GM12878 (cell line): Measurements from ENCODE around the gene PCED1B. TPM values are rescaled to one million over a fixed set of nuclear protein-coding genes. Genes with fewer than 3 reads are reported as not detected.

Experiments
- ATAC-seq: fragments of 200-7000 bp; cut with Tn5 transposase; 3 replicates; pipeline ENCODE4 v1.9.1; 2020; ENCODE audit warnings: mild to moderate bottlenecking, moderate library complexity
- BruUV-seq: library from RNA; stranded (reverse); fragments of 400-500 nt; replicated peaks from 2 replicates; lab custom pipeline; 2021; lab: Mats Ljungman, UMichigan
- CTCF ChIA-PET: fragments of 300-600 bp; sonication (Branson Sonifier 250); formaldehyde crosslinking; extraction: SDS; loops from one replicate; lab custom pipeline; 2021; ENCODE audit warnings: inconsistent platforms; lab: Yijun Ruan, JAX
- POLR2A ChIA-PET: fragments of 350-600 bp; formaldehyde crosslinking; extraction: SDS; loops from one replicate; lab custom pipeline; 2021; ENCODE audit warnings: inconsistent platforms; lab: Charles Lee
- RAD21 ChIA-PET: fragments of 300-600 bp; sonication (Branson Sonifier 250); formaldehyde crosslinking; loops from one replicate; lab custom pipeline; 2023; ENCODE audit warnings: antibody characterized with exemption; ENCODE audit not compliant: unreplicated experiment; lab: Charles Lee
- SMC1A ChIA-PET: fragments of 300-600 bp; sonication (Branson Sonifier 250); formaldehyde crosslinking; loops from one replicate; lab custom pipeline; 2023; ENCODE audit not compliant: unreplicated experiment, uncharacterized antibody; lab: Charles Lee
- DNase-seq: peaks from one replicate; pipeline ENCODE4 v3.0.0-alpha.2; 2011; ENCODE audit warnings: low read depth, low spot score
- FAIRE-seq: peaks from 3 replicates; lab custom pipeline; 2011; peaks lifted over from hg19 to GRCh38; lab: Jason Lieb, UNC
- H2AFZ ChIP-seq: 2 replicates; pipeline ENCODE4 v1.6.0; 2011; ENCODE audit warnings: low read depth, low read length, control low read depth; ENCODE audit not compliant: control insufficient read depth
- H3K27ac ChIP-seq: 2 replicates; pipeline ENCODE4 v1.5.1; 2011; ENCODE audit warnings: control low read depth; ENCODE audit not compliant: control insufficient read depth, insufficient read depth
- H3K27me3 ChIP-seq, 2 experiments: replicated peaks in 1 of 2; 2 replicates each; pipeline versions ENCODE4 v1.6.0 to v1.6.1; 2011; ENCODE audit warnings: low read length in 1 of 2; ENCODE audit not compliant: control insufficient read depth in 2 of 2, insufficient read depth in 2 of 2
- H3K36me3 ChIP-seq, 2 experiments: 2 replicates each; pipeline ENCODE4 v1.5.1; 2011; ENCODE audit warnings: low read length in 1 of 2; ENCODE audit not compliant: control insufficient read depth in 2 of 2, insufficient read depth in 2 of 2
- H3K4me1 ChIP-seq: 2 replicates; pipeline ENCODE4 v1.6.1; 2011; ENCODE audit warnings: mild to moderate bottlenecking, low read length, moderate library complexity, mixed read lengths; ENCODE audit not compliant: control insufficient read depth, insufficient read depth
- H3K4me2 ChIP-seq: 2 replicates; pipeline ENCODE4 v1.6.0; 2011; ENCODE audit warnings: control low read depth; ENCODE audit not compliant: control insufficient read depth, insufficient read depth
- H3K4me3 ChIP-seq: fragments of 200-600 bp; sonication (generic); 2 replicates; pipeline ENCODE4 v1.5.1; 2016
- H3K79me2 ChIP-seq: 2 replicates; pipeline ENCODE4 v1.6.0; 2011; ENCODE audit warnings: low read length; ENCODE audit not compliant: control insufficient read depth, insufficient read depth
- H3K9ac ChIP-seq: 2 replicates; pipeline ENCODE4 v1.8.0; 2011; ENCODE audit warnings: low read length, control low read depth, mixed read lengths; ENCODE audit not compliant: control insufficient read depth, insufficient read depth
- H3K9me3 ChIP-seq: replicated peaks from 3 replicates; pipeline ENCODE4 v1.5.1; 2011; ENCODE audit warnings: mild to moderate bottlenecking, low read length; ENCODE audit not compliant: control insufficient read depth, insufficient read depth
- H4K20me1 ChIP-seq: 2 replicates; pipeline ENCODE4 v1.6.0; 2011; ENCODE audit not compliant: control insufficient read depth, insufficient read depth
- CHD4 ChIP-seq: fragments of 200-600 bp; sonication (generic); IDR thresholded peaks from 2 replicates; pipeline ENCODE4 v1.6.1; 2016; ENCODE audit warnings: mild to moderate bottlenecking
- NR2C1 ChIP-seq: fragments of 450-650 bp; IDR thresholded peaks from 2 replicates; pipeline ENCODE4 v1.6.1; 2017; ENCODE audit warnings: antibody characterized with exemption, mild to moderate bottlenecking, moderate library complexity
- PRDM15 ChIP-seq: fragments of 450-650 bp; formaldehyde crosslinking; IDR thresholded peaks from 2 replicates; pipeline ENCODE4 v1.4.0; 2020; ENCODE audit warnings: mild to moderate bottlenecking, moderate library complexity
- WGBS: methylation state at CpG from one replicate; pipeline ENCODE4 v1.1.6; 2016; ENCODE audit warnings: low lambda C conversion rate; ENCODE audit not compliant: insufficient replicate concordance, insufficient coverage; ENCODE audit errors: missing lambda C conversion rate; 5-methylcytosine and 5-hydroxymethylcytosine counted together
- in situ Hi-C: fragments of 300-500 bp; cut with MboI; formaldehyde crosslinking; loops from 9 replicates; pipeline ENCODE4 v1.14.3; 2018; ENCODE audit warnings: mixed read lengths
- intact Hi-C: fragments of 100-400 bp; cut with micrococcal nuclease; formaldehyde crosslinking; loops from one replicate; pipeline ENCODE4 v1.14.2; 2022; ENCODE audit not compliant: unreplicated experiment
- polyA plus RNA-seq, 11 experiments: library from polyadenylated mRNA; depleted of rRNA in 4 of 11; unstranded in 6 of 11; stranded (reverse) in 5 of 11; fragments of >200 nt; fragmentation: Nextera tagmentation in 4 of 11; fragmentation: Illumina TruSeq in 1 of 11; extraction: Ambion mirVana in 4 of 11; extraction: Trizol in 1 of 11; gene quantifications; 1 replicate in 1 of 11; 2 replicates in 10 of 11; pipeline versions ENCODE4 v1.2.1 to v1.2.3, GENCODE V29; 2011 to 2016; ENCODE audit warnings: inconsistent platforms in 2 of 11, missing spikeins in 2 of 11, low read depth in 1 of 11
- total RNA-seq, 4 experiments: library from RNA; depleted of rRNA in 3 of 4; stranded (reverse); fragments of >200 nt in 3 of 4; fragmentation: Illumina TruSeq in 1 of 4; extraction: Trizol in 1 of 4; gene quantifications; 2 replicates each; pipeline versions ENCODE4 v1.2.1 to v1.2.3, GENCODE V29; 2013 to 2021

Gene PCED1B
- total and polyA plus RNA-seq, 10 of the 15 experiments (the other 5 are each of a cell fraction or from before 2014, with no cell fraction given): 0.80 to 8.8 (median 3.0) TPM

GRCh38 chr12:47249082-47249481 is 169.7 kb downstream of the PCED1B start:
- no TSS peak for BruUV-seq
- ATAC-seq: no peak
- DNase-seq: no peak
- H3K4me1 ChIP-seq: no peaks in the 10 kb centered on the region
- intact Hi-C loops: no loop called here
- no peak overlapping the region for H3K9ac ChIP-seq
- ChIA-PET RAD21 (no interaction called here), POLR2A (interaction anchor here (1.1 kb wide), 1 partner anchor 11 kb away, joined by 3 read pairs; no protein-coding TSS in a partner anchor), SMC1A (interaction anchor here (0.7 kb wide), 1 partner anchor 8 kb away, joined by 3 read pairs; no protein-coding TSS in a partner anchor), CTCF (no interaction called here)
- no peak for FAIRE-seq
- H3K27ac ChIP-seq: no peak overlapping the region
- TF ChIP-seq PRDM15 (CRISPR knock-in tag): no peak
- TF ChIP-seq CHD4: no peak
- no peak for TF ChIP-seq NR2C1
- no peak overlapping the region for H2AFZ ChIP-seq
- H3K4me2 ChIP-seq: no peak overlapping the region
- in situ Hi-C loops: no loop called here
- no peaks in the 10 kb centered on the region for H3K9me3 ChIP-seq
- no peaks in the 10 kb centered on the region for H3K79me2 ChIP-seq
- no peak overlapping the region for H3K4me3 ChIP-seq
- no peaks in the 10 kb centered on the region for H3K27me3 ChIP-seq
- WGBS: 35% methylated on average over 4 of the region's 4 CpGs
- no peaks in the 10 kb centered on the region for H3K36me3 ChIP-seq
- no peaks in the 10 kb centered on the region for H4K20me1 ChIP-seq
